A549 (cell line): ENCODE measurements around the gene SLC33A1. TPM values are rescaled to one million over a fixed set of nuclear protein-coding genes. Genes with fewer than 3 reads are reported as not detected.
"Not testable (repeated sequence)": the region's sequence is repeated elsewhere in the genome, so short reads cannot be mapped to it uniquely, and the experiment has no call there.

Source experiments
- ATAC-seq, 2 experiments: fragments of 200-7000 bp in 1 of 2; fragments of >200 bp in 1 of 2; cut with Nextera tagmentation in 1 of 2; cut with Tn5 transposase in 1 of 2; 3 replicates each; pipeline versions ENCODE4 v1.8.0 to v1.9.1; 2018 to 2020; ENCODE audit warnings: mild to moderate bottlenecking in 1 of 2, moderate library complexity in 1 of 2
- CTCF ChIA-PET: fragments of 300-600 bp; sonication (Branson Sonifier 250); formaldehyde crosslinking; extraction: SDS; loops from one replicate; lab custom pipeline; 2021; ENCODE audit warnings: antibody characterized with exemption, inconsistent platforms; lab: Yijun Ruan, JAX
- POLR2A ChIA-PET: fragments of 350-600 bp; formaldehyde crosslinking; extraction: SDS; loops from one replicate; lab custom pipeline; 2021; ENCODE audit warnings: antibody characterized with exemption, inconsistent platforms; lab: Yijun Ruan, JAX
- DNase-seq, 2 experiments: peaks; one replicate each; pipeline versions ENCODE4 v3.0.0 to v3.0.0-alpha.2; 2011 to 2016; ENCODE audit warnings: low read depth in 1 of 2, low spot score in 1 of 2
- FAIRE-seq: peaks from 2 replicates; lab custom pipeline; 2011; peaks lifted over from hg19 to GRCh38; lab: Jason Lieb, UNC
- H3K27ac ChIP-seq, 2 experiments: fragments of >200 bp; sonication (Bioruptor Twin); formaldehyde crosslinking; 3 replicates each; pipeline ENCODE4 v1.5.1; 2016 to 2017
- H3K4me1 ChIP-seq: fragments of >200 bp; sonication (Bioruptor Twin); formaldehyde crosslinking; 3 replicates; pipeline ENCODE4 v1.6.1; 2016
- H3K4me2 ChIP-seq: fragments of >200 bp; sonication (Bioruptor Twin); formaldehyde crosslinking; 3 replicates; pipeline ENCODE4 v1.6.1; 2016
- H3K4me3 ChIP-seq: fragments of >200 bp; sonication (Bioruptor Twin); formaldehyde crosslinking; 3 replicates; pipeline ENCODE4 v1.5.1; 2016
- H3K9me3 ChIP-seq: fragments of >200 bp; sonication (Bioruptor Twin); formaldehyde crosslinking; 3 replicates; pipeline ENCODE4 v1.6.1; 2016
- CHD2 ChIP-seq: fragments of 150-350 bp; IDR thresholded peaks from 2 replicates; pipeline ENCODE4 v1.6.1; 2014; ENCODE audit warnings: low read length; ENCODE audit not compliant: partially characterized antibody
- E2F6 ChIP-seq: IDR thresholded peaks from 2 replicates; pipeline ENCODE4 v1.6.1; 2012; ENCODE audit warnings: low read depth, borderline replicate concordance
- EHF ChIP-seq: fragments of 250-450 bp; sonication (Bioruptor Pico); IDR thresholded peaks from 2 replicates; pipeline ENCODE4 v1.5.0; 2020; ENCODE audit warnings: mild to moderate bottlenecking
- EHMT2 ChIP-seq: fragments of 200-600 bp; sonication (generic); IDR thresholded peaks from 2 replicates; pipeline ENCODE4 v1.6.1; 2016; ENCODE audit warnings: antibody characterized with exemption, low read depth, mild to moderate bottlenecking, moderate library complexity
- FOXS1 ChIP-seq: fragments of 250-450 bp; sonication (Bioruptor Pico); IDR thresholded peaks from 2 replicates; pipeline ENCODE4 v1.5.0; 2020; ENCODE audit warnings: mild to moderate bottlenecking, moderate library complexity
- HES2 ChIP-seq: fragments of >200 bp; sonication (Bioruptor Twin); formaldehyde crosslinking; IDR thresholded peaks from 2 replicates; pipeline ENCODE4 v1.6.1; 2016
- HMGXB4 ChIP-seq: fragments of 250-450 bp; sonication (Bioruptor Pico); IDR thresholded peaks from 2 replicates; pipeline ENCODE4 v1.5.0; 2021; ENCODE audit warnings: mild to moderate bottlenecking, moderate library complexity, borderline replicate concordance
- KDM1A ChIP-seq: fragments of 200-600 bp; sonication (generic); IDR thresholded peaks from 2 replicates; pipeline ENCODE4 v1.6.1; 2016; ENCODE audit warnings: low read depth, mild to moderate bottlenecking
- MAFK ChIP-seq: fragments of 450-650 bp; IDR thresholded peaks from 2 replicates; pipeline ENCODE4 v1.6.1; 2014; ENCODE audit not compliant: partially characterized antibody
- NPAS2 ChIP-seq: fragments of 250-450 bp; sonication (Bioruptor Pico); IDR thresholded peaks from 2 replicates; pipeline ENCODE4 v1.8.0; 2022; ENCODE audit warnings: mild to moderate bottlenecking, moderate library complexity, borderline replicate concordance
- PHF8 ChIP-seq: fragments of 200-600 bp; sonication (generic); IDR thresholded peaks from 2 replicates; pipeline ENCODE4 v1.6.1; 2016; ENCODE audit warnings: low read depth, mild to moderate bottlenecking, antibody characterized with exemption, moderate library complexity, borderline replicate concordance
- RCOR1 ChIP-seq: fragments of 150-350 bp; IDR thresholded peaks from 2 replicates; pipeline ENCODE4 v1.6.1; 2014; ENCODE audit warnings: antibody characterized with exemption, low read length, low read depth
- RFX5 ChIP-seq: fragments of 450-650 bp; IDR thresholded peaks from 2 replicates; pipeline ENCODE4 v1.7.1; 2014; ENCODE audit warnings: antibody characterized with exemption, mild to moderate bottlenecking, moderate library complexity
- TP53 ChIP-seq: fragments of 250-450 bp; sonication (Bioruptor Pico); IDR thresholded peaks from 2 replicates; pipeline ENCODE4 v1.5.0; 2021; ENCODE audit warnings: mild to moderate bottlenecking, moderate library complexity
- ZNF302 ChIP-seq: fragments of 250-450 bp; sonication (Bioruptor Pico); IDR thresholded peaks from 2 replicates; pipeline ENCODE4 v1.9.0; 2021; ENCODE audit warnings: inconsistent platforms, mild to moderate bottlenecking, moderate library complexity
- WGBS: methylation state at CpG from one replicate; pipeline ENCODE4 v1.1.6; 2017; ENCODE audit errors: missing lambda C conversion rate; 5-methylcytosine and 5-hydroxymethylcytosine counted together
- polyA plus RNA-seq, 4 experiments: library from polyadenylated mRNA; depleted of rRNA in 3 of 4; stranded (reverse); fragments of >200 nt; fragmentation: RNase III in 1 of 4; extraction: RNeasy Plus Mini Kit Qiagen cat#74134 plus additional on column Dnase treatment in 1 of 4; gene quantifications; 2 replicates in 3 of 4; 3 replicates in 1 of 4; pipeline ENCODE4 v1.2.3, GENCODE V29; 2011 to 2017

SLC33A1 gene
- polyA plus RNA-seq, 2 of the 4 experiments (the other 2 are of a cell fraction), result 17.0 to 42.6 TPM

- TF ChIP-seq HES2, result no peak
- TF ChIP-seq RCOR1, result no peak
- CTCF ChIA-PET, result interaction anchor here (1.1 kb wide), 1 partner anchor 38 kb away, joined by 4 read pairs; the partner anchor contains the start of gene C3orf33
- DNase-seq, result no peak
These were observed 10.7 kb downstream of the SLC33A1 start for GRCh38 chr3:155843569-155843968.

GRCh38 chr3:155835341-155836071 lies 18.7 kb downstream of the SLC33A1 start:
- WGBS, result 87% methylated on average over 9 of the region's 9 CpGs
- DNase-seq (no peak), ATAC-seq (no peak), FAIRE-seq (no peak)
- Histone ChIP-seq H3K27ac (no peak overlapping the region), H3K4me2 (no peak overlapping the region), H3K4me3 (no peak overlapping the region), H3K9me3 (no peaks in the 10 kb centered on the region), H3K4me1 (no peaks in the 10 kb centered on the region)
- POLR2A ChIA-PET, result no interaction called here
- CTCF ChIA-PET, result interaction anchor here (0.6 to 1.5 kb wide), 3 partner anchors 29 to 124 kb away, joined by 3 to 9 read pairs (median 3); partner anchors contain the start of gene C3orf33
- TF ChIP-seq E2F6 (no peak), EHF (CRISPR knock-in tag) (no peak), CHD2 (no peak), RCOR1 (no peak), NPAS2 (CRISPR knock-in tag) (no peak), PHF8 (no peak), HMGXB4 (CRISPR knock-in tag) (no peak), RFX5 (no peak), KDM1A (no peak), MAFK (no peak)

More at GRCh38 chr3:155843569-155843968, 10.7 kb downstream of the SLC33A1 start:
- ATAC-seq, result no peak
- Histone ChIP-seq H3K27ac (no peak overlapping the region), H3K4me1 (no peaks in the 10 kb centered on the region), H3K4me2 (no peak overlapping the region), H3K9me3 (no peaks in the 10 kb centered on the region), H3K4me3 (no peak overlapping the region)
- POLR2A ChIA-PET, result no interaction called here
- no peak for FAIRE-seq
- WGBS, result 53% methylated on average over 1 of the region's 1 CpG

- ATAC-seq, POLR2A ChIA-PET, FAIRE-seq, DNase-seq, H3K27ac ChIP-seq, H3K4me1 ChIP-seq, H3K4me3 ChIP-seq, H3K9me3 ChIP-seq, H3K4me2 ChIP-seq: not testable (repeated sequence)
- WGBS, result 91% methylated on average over 13 of the region's 13 CpGs
- CTCF ChIA-PET, result interaction anchor here (1.6 kb wide), 1 partner anchor 23 kb away, joined by 13 read pairs; the partner anchor contains the start of gene C3orf33
These were observed 25.6 kb downstream of the SLC33A1 start for GRCh38 chr3:155828490-155829098.

GRCh38 chr3:155815030-155815545 lies 39.1 kb downstream of the SLC33A1 start:
- ChIA-PET POLR2A (no interaction called here), CTCF (interaction anchor here (3.9 kb wide), 1 partner anchor 10 kb away, joined by 33 read pairs; the partner anchor contains the start of gene C3orf33)
- ATAC-seq (no peak), FAIRE-seq (no peak), DNase-seq (no peak)
- no peak overlapping the region for H3K4me3 ChIP-seq
- TF ChIP-seq CHD2 (no peak), ZNF302 (CRISPR knock-in tag) (no peak), PHF8 (no peak), FOXS1 (CRISPR knock-in tag) (no peak), EHMT2 (no peak), TP53 (no peak), EHF (CRISPR knock-in tag) (no peak)
- H3K27ac ChIP-seq, result no peak overlapping the region
- H3K4me1 ChIP-seq, result no peaks in the 10 kb centered on the region
- no peaks in the 10 kb centered on the region for H3K9me3 ChIP-seq
- H3K4me2 ChIP-seq, result no peak overlapping the region
